OCI-LY1 (cell line): ENCODE measurements around the gene ACSBG1.

ENCODE experiments used
- CTCF ChIP-seq: fragments of 200-600 bp; sonication (generic), shearing (Covaris generic); IDR thresholded peaks from 2 replicates; pipeline ENCODE4 v1.5.1; 2017; ENCODE audit warnings: mild to moderate bottlenecking, antibody characterized with exemption, low read length, moderate library complexity, mixed read lengths
- EZH2 ChIP-seq: fragments of 200-600 bp; sonication (generic), shearing (Covaris generic); IDR thresholded peaks from 2 replicates; pipeline ENCODE4 v1.8.0; 2017; ENCODE audit warnings: borderline replicate concordance, mixed run types, mild to moderate bottlenecking, antibody characterized with exemption, low read length, moderate library complexity, mixed read lengths

GRCh38 chr15:78200276-78200930 is 34.0 kb downstream of the ACSBG1 start:
- TF ChIP-seq CTCF (no peak), EZH2 (no peak)
